Neural progenitor cell (in vitro differentiated cells): ENCODE measurements around the gene GNAS. TPM values are rescaled to one million over a fixed set of nuclear protein-coding genes. Genes with fewer than 3 reads are reported as not detected.

Source experiments
- DNase-seq: peaks from one replicate; pipeline ENCODE4 v3.0.0-alpha.2; 2016; ENCODE audit warnings: low spot score
- H2AFZ ChIP-seq: fragments of 200-600 bp; sonication (generic); replicated peaks from 2 replicates; pipeline ENCODE4 v1.6.1; 2016; ENCODE audit warnings: antibody characterized with exemption
- H3F3A ChIP-seq: fragments of 200-600 bp; sonication (generic); 2 replicates; pipeline ENCODE4 v1.6.1; 2016; ENCODE audit warnings: antibody characterized with exemption, low read depth
- H3K27ac ChIP-seq: fragments of 200-600 bp; sonication (generic); 2 replicates; pipeline ENCODE4 v1.5.1; 2016; ENCODE audit warnings: mild to moderate bottlenecking
- H3K27me3 ChIP-seq: fragments of 200-600 bp; sonication (generic); 2 replicates; pipeline ENCODE4 v1.6.1; 2016; ENCODE audit warnings: mild to moderate bottlenecking, moderate library complexity
- H3K36me3 ChIP-seq: fragments of 200-600 bp; sonication (generic); 2 replicates; pipeline ENCODE4 v1.5.1; 2016
- H3K4me1 ChIP-seq: fragments of 200-600 bp; sonication (generic); 2 replicates; pipeline ENCODE4 v1.6.1; 2016; ENCODE audit warnings: mixed run types
- H3K4me2 ChIP-seq: fragments of 200-600 bp; sonication (generic); 2 replicates; pipeline ENCODE4 v1.6.1; 2016
- H3K4me3 ChIP-seq: fragments of 200-600 bp; sonication (generic); 2 replicates; pipeline ENCODE4 v1.5.1; 2016
- H3K79me2 ChIP-seq: fragments of 200-600 bp; sonication (generic); 2 replicates; pipeline ENCODE4 v1.6.1; 2016; ENCODE audit warnings: low read depth
- H3K9ac ChIP-seq: fragments of 200-600 bp; sonication (generic); 2 replicates; pipeline ENCODE4 v1.6.1; 2016
- H3K9me3 ChIP-seq: fragments of 200-600 bp; sonication (generic); 2 replicates; pipeline ENCODE4 v1.5.1; 2016; ENCODE audit warnings: low read depth
- H4K20me1 ChIP-seq: fragments of 200-600 bp; sonication (generic); 2 replicates; pipeline ENCODE4 v1.6.1; 2016; ENCODE audit warnings: low read depth
- H3K27ac Mint-ChIP-seq: 3 replicates; pipeline ENCODE4 v1.8.0; 2021; ENCODE audit warnings: mixed read lengths
- H3K27me3 Mint-ChIP-seq: 2 replicates; pipeline ENCODE4 v1.8.0; 2022; ENCODE audit warnings: low read depth, mild to moderate bottlenecking, inconsistent platforms, moderate library complexity, mixed read lengths; ENCODE audit not compliant: insufficient read depth
- H3K36me3 Mint-ChIP-seq: 3 replicates; pipeline ENCODE4 v1.8.0; 2021; ENCODE audit warnings: mixed read lengths
- H3K4me1 Mint-ChIP-seq: 3 replicates; pipeline ENCODE4 v1.8.0; 2021; ENCODE audit warnings: mixed read lengths
- H3K4me3 Mint-ChIP-seq: 3 replicates; pipeline ENCODE4 v1.8.0; 2021; ENCODE audit warnings: mild to moderate bottlenecking, moderate library complexity, mixed read lengths
- H3K9me3 Mint-ChIP-seq: 3 replicates; pipeline ENCODE4 v1.8.0; 2020; ENCODE audit warnings: mixed read lengths
- CTCF ChIP-seq: fragments of 200-600 bp; sonication (generic); IDR thresholded peaks from 2 replicates; pipeline ENCODE4 v1.5.1; 2017; ENCODE audit warnings: antibody characterized with exemption, mild to moderate bottlenecking
- EZH2 ChIP-seq: fragments of 200-600 bp; sonication (generic); IDR thresholded peaks from 2 replicates; pipeline ENCODE4 v1.6.1; 2017; ENCODE audit warnings: antibody characterized with exemption, mild to moderate bottlenecking, moderate library complexity
- EZH2phosphoT487 ChIP-seq: fragments of 200-600 bp; sonication (generic); IDR thresholded peaks from 2 replicates; pipeline ENCODE4 v1.6.1; 2017; ENCODE audit warnings: antibody characterized with exemption
- total RNA-seq: library from RNA; depleted of rRNA; stranded (reverse); fragments of >200 nt; gene quantifications from 2 replicates; pipeline ENCODE4 v1.2.3, GENCODE V29; 2015; ENCODE audit warnings: low replicate concordance

GNAS gene
- total RNA-seq, 1 donor from 2014 or later, result 794 TPM

- peaks cover 8% of the 10 kb centered on the region for H3K4me1 Mint-ChIP-seq
- no peaks in the 10 kb centered on the region for H4K20me1 ChIP-seq
- H2AFZ ChIP-seq, result no peak overlapping the region
- no peak for DNase-seq
- no peaks in the 10 kb centered on the region for H3K9me3 Mint-ChIP-seq
- H3K27ac ChIP-seq, result no peak overlapping the region
- H3K4me1 ChIP-seq, result peaks cover 5% of the 10 kb centered on the region
- peaks cover 5% of the 10 kb centered on the region for H3F3A ChIP-seq
- no peak overlapping the region for H3K4me2 ChIP-seq
- H3K36me3 Mint-ChIP-seq, result no peaks in the 10 kb centered on the region
- no peaks in the 10 kb centered on the region for H3K79me2 ChIP-seq
- peaks cover 3% of the 10 kb centered on the region for H3K27me3 Mint-ChIP-seq
- no peaks in the 10 kb centered on the region for H3K27me3 ChIP-seq
- no peak overlapping the region for H3K4me3 ChIP-seq
- no peaks in the 10 kb centered on the region for H3K9me3 ChIP-seq
- H3K9ac ChIP-seq, result no peak overlapping the region
- H3K27ac Mint-ChIP-seq, result no peak overlapping the region
- no peak overlapping the region for H3K4me3 Mint-ChIP-seq
- no peaks in the 10 kb centered on the region for H3K36me3 ChIP-seq
- TF ChIP-seq CTCF, result no peak
These were observed 13.3 kb downstream of the GNAS start for GRCh38 chr20:58865843-58866242.

DNA sequence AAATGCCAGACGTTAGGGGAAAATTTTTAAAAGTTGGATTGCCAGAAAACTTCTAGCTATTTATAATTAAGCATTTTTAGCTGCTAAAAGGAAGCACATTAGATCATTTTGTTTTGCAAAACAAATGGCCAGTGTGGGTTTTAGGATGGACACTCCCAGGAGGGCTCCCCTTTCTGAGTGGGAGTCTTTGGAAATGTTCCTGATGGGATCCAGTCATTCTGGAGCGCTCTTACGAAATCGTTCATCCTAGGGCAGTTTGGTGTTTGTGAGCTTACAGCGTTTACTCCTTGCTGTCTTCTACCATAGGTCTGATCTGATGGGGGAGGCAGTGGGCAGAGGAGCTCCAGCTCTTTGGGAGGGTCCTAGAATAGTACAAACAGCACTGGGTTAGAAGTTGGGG lies 14.7 kb downstream of the GNAS start:
- H3K79me2 ChIP-seq, result no peaks in the 10 kb centered on the region
- Mint-ChIP-seq H3K4me1 (peaks cover 8% of the 10 kb centered on the region), H3K4me3 (no peak overlapping the region), H3K36me3 (no peaks in the 10 kb centered on the region), H3K9me3 (no peaks in the 10 kb centered on the region), H3K27ac (no peak overlapping the region), H3K27me3 (peaks cover 3% of the 10 kb centered on the region)
- H3K9ac ChIP-seq, result no peak overlapping the region
- H3K4me3 ChIP-seq, result no peak overlapping the region
- H4K20me1 ChIP-seq, result no peaks in the 10 kb centered on the region
- H3K4me2 ChIP-seq, result no peak overlapping the region
- H3K36me3 ChIP-seq, result no peaks in the 10 kb centered on the region
- peaks cover 5% of the 10 kb centered on the region for H3K4me1 ChIP-seq
- no peak for DNase-seq
- no peaks in the 10 kb centered on the region for H3K9me3 ChIP-seq
- no peak overlapping the region for H2AFZ ChIP-seq
- no peak for TF ChIP-seq EZH2phosphoT487
- no peak overlapping the region for H3K27ac ChIP-seq
- no peaks in the 10 kb centered on the region for H3K27me3 ChIP-seq
- H3F3A ChIP-seq, result no peaks in the 10 kb centered on the region

DNA sequence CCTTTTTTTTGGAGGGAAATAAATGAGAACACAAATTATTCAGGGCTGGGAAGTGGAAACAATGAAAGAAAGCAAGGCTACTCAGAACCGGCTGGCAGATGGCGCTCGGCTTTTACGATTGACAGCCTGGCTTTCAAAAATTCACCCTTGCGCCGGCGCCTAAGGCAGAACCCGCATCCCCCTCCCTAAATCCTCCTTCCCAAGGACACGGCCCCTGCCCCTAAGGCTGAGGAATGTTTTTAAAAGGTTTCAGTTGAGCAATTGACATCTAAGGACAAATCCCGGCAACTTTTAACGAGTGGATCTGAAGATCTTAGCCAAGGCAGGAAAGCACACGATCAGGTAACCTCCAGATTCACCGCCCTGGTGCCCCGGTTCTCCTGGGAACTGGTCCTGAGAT lies 16.3 kb downstream of the GNAS start:
- no peaks in the 10 kb centered on the region for H4K20me1 ChIP-seq
- no peaks in the 10 kb centered on the region for H3K9me3 ChIP-seq
- Mint-ChIP-seq H3K4me1 (peaks cover 11% of the 10 kb centered on the region), H3K27me3 (peaks cover 5% of the 10 kb centered on the region), H3K36me3 (no peaks in the 10 kb centered on the region), H3K4me3 (no peak overlapping the region), H3K9me3 (no peaks in the 10 kb centered on the region), H3K27ac (no peak overlapping the region)
- no peak overlapping the region for H3K27ac ChIP-seq
- H2AFZ ChIP-seq, result peak overlapping the region; percentile 89
- no peak overlapping the region for H3K9ac ChIP-seq
- peak; percentile 77 for DNase-seq
- H3K4me2 ChIP-seq, result no peak overlapping the region
- no peaks in the 10 kb centered on the region for H3K27me3 ChIP-seq
- no peaks in the 10 kb centered on the region for H3F3A ChIP-seq
- H3K79me2 ChIP-seq, result no peaks in the 10 kb centered on the region
- peaks cover 5% of the 10 kb centered on the region for H3K4me1 ChIP-seq
- H3K4me3 ChIP-seq, result no peak overlapping the region
- TF ChIP-seq CTCF (peak; percentile 64), EZH2phosphoT487 (no peak)
- no peaks in the 10 kb centered on the region for H3K36me3 ChIP-seq

DNA sequence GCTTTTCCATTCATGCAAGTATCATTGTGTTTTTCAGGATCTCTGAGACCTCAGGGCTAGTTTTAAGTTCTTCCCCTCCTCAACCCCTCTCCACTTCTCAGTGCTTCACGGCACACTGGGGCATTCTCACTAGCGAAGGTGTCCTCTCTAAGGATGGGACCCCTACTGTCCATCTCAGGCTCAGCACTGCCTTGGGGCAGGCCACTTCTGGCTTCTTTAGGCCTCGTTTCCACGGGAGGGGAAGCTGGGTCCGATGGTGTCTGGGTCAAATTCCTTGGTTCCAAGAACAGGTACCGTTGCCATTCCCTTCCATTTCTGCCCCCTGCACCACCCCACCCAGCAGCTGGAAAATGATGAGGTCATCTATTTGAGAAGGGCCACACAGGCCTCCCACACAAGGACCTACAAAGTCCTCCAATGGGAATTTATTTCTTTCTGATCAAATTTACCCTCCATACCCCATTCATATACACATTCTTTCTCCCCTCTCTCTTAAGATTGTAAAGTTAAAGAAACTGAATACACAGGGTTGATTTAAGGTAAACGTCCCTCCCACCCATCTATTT lies 17.2 kb downstream of the GNAS start:
- no peaks in the 10 kb centered on the region for H3K36me3 ChIP-seq
- no peak overlapping the region for H3K4me2 ChIP-seq
- no peaks in the 10 kb centered on the region for H3K79me2 ChIP-seq
- Mint-ChIP-seq H3K4me1 (peaks cover 11% of the 10 kb centered on the region), H3K27ac (no peak overlapping the region), H3K4me3 (no peak overlapping the region), H3K27me3 (peaks cover 5% of the 10 kb centered on the region), H3K36me3 (no peaks in the 10 kb centered on the region), H3K9me3 (no peaks in the 10 kb centered on the region)
- no peaks in the 10 kb centered on the region for H3F3A ChIP-seq
- H3K4me3 ChIP-seq, result no peak overlapping the region
- H3K9me3 ChIP-seq, result no peaks in the 10 kb centered on the region
- no peak overlapping the region for H2AFZ ChIP-seq
- no peak for DNase-seq
- no peaks in the 10 kb centered on the region for H4K20me1 ChIP-seq
- TF ChIP-seq EZH2 (no peak), CTCF (no peak), EZH2phosphoT487 (no peak)
- H3K27me3 ChIP-seq, result no peaks in the 10 kb centered on the region
- no peak overlapping the region for H3K9ac ChIP-seq
- H3K27ac ChIP-seq, result no peak overlapping the region
- H3K4me1 ChIP-seq, result peaks cover 9% of the 10 kb centered on the region
